ENCODE data around the gene FARS2. TPM values are rescaled to one million over a fixed set of nuclear protein-coding genes. Genes with fewer than 3 reads are reported as not detected.

FARS2 gene
- polyA plus RNA-seq, 2 of the 4 experiments (the other 2 are of a cell fraction): 12.9 to 17.5 TPM

- ChIA-PET POLR2A (no interaction called here), CTCF (no interaction called here)
- H3K4me3 ChIP-seq: no peak overlapping the region
- no peak for FAIRE-seq
- no peak for ATAC-seq
- no peak for DNase-seq (ENCODE audit: low read depth in 1 of 2, low spot score in 1 of 2)
- H3K4me1 ChIP-seq: no peaks in the 10 kb centered on the region
- no peak for TF ChIP-seq E2F6 (IDR thresholded peaks at IDR 0.05; ENCODE audit: borderline replicate concordance, low read depth)
- TF ChIP-seq NPAS2 (CRISPR knock-in tag; IDR thresholded peaks at IDR 0.05; ENCODE audit: borderline replicate concordance): no peak
- TF ChIP-seq REST (IDR thresholded peaks at IDR 0.05): no peak
- TF ChIP-seq SMC3 (IDR thresholded peaks at IDR 0.05): no peak
- TF ChIP-seq HOXA7 (CRISPR knock-in tag; IDR thresholded peaks at IDR 0.05): no peak
- no peak for TF ChIP-seq CBX8 (IDR thresholded peaks at IDR 0.05)
- no peak for TF ChIP-seq JUNB (IDR thresholded peaks at IDR 0.05)
- TF ChIP-seq CHD4 (IDR thresholded peaks at IDR 0.05; ENCODE audit: borderline replicate concordance): no peak
- no peak for TF ChIP-seq MAZ (IDR thresholded peaks at IDR 0.05; ENCODE audit: borderline replicate concordance, low read depth, low read length)
- TF ChIP-seq ZFP36 (IDR thresholded peaks at IDR 0.05; ENCODE audit: borderline replicate concordance, partially characterized antibody): no peak
- no peak for TF ChIP-seq HDAC2 (IDR thresholded peaks at IDR 0.05)
- no peak for TF ChIP-seq BCL3 (IDR thresholded peaks at IDR 0.05)
- TF ChIP-seq CHD2 (IDR thresholded peaks at IDR 0.05; ENCODE audit: low read length, partially characterized antibody): no peak
- TF ChIP-seq ZC3H11A (IDR thresholded peaks at IDR 0.05): no peak
- TF ChIP-seq POLR2AphosphoS2 (conservative IDR thresholded peaks at IDR 0.05; ENCODE audit: low read length): no peak
- no peak overlapping the region for H3K27ac ChIP-seq
- no peaks in the 10 kb centered on the region for H3K9me3 ChIP-seq
- 34% methylated on average over 6 of the region's 6 CpGs for WGBS (ENCODE audit: missing lambda C conversion rate)
- no peak overlapping the region for H3K4me2 ChIP-seq
Observed at GRCh38 chr6:5818959-5819358, 557.6 kb downstream of the FARS2 start.

Other genes with a start within 250 kb of the FARS2 start
- 0.21 and 0.33 TPM in 2 replicates for gene PPP1R3G, start 176.2 kb upstream of the FARS2 start, polyA plus RNA-seq (2011; rRNA removed)
- gene PPP1R3G, start 176.2 kb upstream of the FARS2 start, polyA plus RNA-seq (2017; fragmentation: RNase III; extraction: RNeasy Plus Mini Kit Qiagen cat#74134 plus additional on column Dnase treatment): 0.49 to 0.76 TPM (median 0.72 TPM) in 3 replicates
- gene LYRM4, start 563 bp upstream of the FARS2 start, polyA plus RNA-seq (2011; rRNA removed): 43.3 and 47.6 TPM in 2 replicates
- gene LYRM4, start 563 bp upstream of the FARS2 start, polyA plus RNA-seq (2017; fragmentation: RNase III; extraction: RNeasy Plus Mini Kit Qiagen cat#74134 plus additional on column Dnase treatment): 24.4 to 26.0 TPM (median 25.6 TPM) in 3 replicates

All from A549 (cell line).